Activated CD4-positive, alpha-beta T cell treated with anti-CD3 and anti-CD28 coated beads, Interleukin-10, Interleukin-2, amounts not matched to agents 100 ng/mL and 50 ng/mL, durations not matched to agents 16 hours and 8 hours (primary cell): ENCODE measurements around the gene CEP78.

Experiments used
- DNase-seq: peaks from one replicate; pipeline ENCODE4 v3.0.0-alpha.2; 2020

The CEP78 gene

DNA sequence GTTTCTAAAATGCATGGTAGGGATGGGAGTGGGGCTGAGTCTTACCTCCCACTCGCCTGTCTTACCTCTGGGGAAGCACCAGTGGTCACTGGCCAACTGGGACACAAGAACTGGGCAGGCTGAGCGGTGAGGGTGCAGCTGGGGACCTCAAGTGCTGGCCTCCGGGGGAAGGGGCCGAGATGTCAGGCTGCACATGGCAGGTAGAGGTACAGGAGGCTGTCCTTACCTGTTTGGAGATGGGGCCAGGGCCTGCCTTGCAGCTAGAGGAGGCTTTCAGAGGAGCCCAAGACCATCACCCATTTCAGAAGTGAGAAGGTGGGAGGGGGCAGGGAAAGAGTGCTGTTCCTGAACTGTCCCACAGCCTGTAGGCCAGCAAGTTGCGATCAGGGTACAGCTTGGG lies 75.2 kb downstream of the CEP78 start:
- DNase-seq = no peak

DNA sequence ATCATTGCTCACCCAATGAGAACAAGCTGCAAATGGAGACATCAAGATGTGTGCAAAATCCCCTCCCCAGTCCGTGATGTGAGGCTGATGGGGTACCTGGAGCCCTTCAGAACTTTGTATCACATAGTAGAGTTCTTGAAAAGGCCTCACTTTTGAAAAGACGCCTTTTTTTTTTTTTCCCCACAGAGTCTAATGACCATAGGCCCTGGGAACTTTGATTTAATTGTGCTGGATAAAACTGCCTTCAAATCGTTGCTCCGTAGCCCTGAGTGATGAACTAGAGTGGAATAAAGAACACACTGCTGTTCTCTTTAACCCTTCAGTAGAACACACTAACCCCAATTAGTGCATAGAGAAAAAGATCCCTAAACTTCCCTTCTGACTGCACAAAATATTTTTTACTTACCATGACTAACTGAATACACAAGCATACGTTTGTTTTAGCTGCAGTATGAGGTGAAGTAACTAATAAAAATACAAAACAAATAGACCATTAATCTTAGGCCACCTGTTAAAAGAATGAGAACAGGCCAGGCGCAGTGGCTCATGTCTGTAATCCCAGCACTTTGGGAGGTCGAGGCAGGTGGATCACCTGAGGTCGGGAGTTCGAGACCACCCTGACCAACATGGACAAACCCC lies 76.1 kb downstream of the CEP78 start:
- DNase-seq = no peak

DNA sequence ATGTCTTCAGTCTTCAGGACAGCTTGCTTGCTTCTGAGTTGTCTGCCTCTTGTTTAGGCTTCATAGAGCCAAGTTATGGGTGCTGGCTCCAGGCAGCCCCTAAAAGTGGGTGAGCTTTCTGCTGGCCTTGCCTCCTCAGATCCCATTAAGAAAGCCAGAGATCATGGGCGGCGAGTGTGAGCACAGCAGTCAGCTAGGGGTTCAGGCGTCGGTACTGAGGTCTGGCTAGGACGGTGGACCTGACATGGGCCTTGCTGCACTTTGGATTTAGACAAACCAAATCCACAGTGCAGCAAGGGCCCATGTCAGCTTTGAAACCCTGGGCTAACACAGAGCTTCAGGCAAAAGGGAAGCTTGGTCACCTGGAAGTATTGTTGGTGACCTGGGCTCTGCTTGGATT lies 78.7 kb downstream of the CEP78 start:
- DNase-seq = no peak

DNA sequence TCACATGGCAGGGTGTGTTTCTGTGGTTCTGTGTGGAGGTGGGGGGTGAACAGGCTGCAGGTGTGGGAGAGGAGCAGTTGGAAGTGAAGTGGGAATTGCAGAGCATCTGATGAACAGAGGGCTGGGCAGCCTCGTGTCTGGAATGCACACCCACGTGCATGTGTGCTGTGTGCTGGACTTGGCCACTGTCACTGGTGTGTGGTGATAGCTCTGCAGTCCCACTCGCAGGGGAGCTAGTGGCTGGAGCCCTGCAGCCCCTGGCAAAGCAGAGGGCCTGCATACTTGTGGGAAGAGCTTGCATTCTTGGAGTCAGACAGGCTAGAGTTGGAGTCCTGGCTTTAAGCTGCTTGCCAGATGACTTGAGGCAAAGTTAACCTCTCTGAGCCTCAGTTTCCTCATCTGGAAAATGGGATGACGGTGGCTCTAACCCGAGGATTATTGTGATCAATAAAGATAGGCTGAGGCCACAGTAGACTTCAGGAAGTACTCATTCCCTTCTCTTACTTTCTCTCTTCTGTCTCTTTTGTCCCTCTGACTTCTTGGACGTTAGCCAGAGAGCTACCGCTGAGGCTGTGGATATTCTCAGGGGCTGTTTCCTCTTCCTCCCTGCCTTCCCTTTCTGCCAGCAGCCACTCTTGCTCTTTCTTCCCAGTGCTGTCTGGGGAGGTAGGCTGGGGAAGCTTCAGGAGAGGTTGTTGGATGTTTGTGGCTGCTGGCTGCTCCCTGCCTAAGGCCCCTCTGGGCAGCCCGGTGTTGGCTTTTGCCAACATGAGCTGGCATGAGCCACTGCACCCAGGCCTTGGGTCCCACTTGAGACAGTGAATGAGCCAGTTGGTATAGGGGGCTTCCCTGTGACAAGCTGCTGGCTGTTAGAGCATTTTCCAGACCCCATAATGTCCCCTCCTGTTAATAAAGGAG lies 79.3 kb downstream of the CEP78 start:
- no peak for DNase-seq

DNA sequence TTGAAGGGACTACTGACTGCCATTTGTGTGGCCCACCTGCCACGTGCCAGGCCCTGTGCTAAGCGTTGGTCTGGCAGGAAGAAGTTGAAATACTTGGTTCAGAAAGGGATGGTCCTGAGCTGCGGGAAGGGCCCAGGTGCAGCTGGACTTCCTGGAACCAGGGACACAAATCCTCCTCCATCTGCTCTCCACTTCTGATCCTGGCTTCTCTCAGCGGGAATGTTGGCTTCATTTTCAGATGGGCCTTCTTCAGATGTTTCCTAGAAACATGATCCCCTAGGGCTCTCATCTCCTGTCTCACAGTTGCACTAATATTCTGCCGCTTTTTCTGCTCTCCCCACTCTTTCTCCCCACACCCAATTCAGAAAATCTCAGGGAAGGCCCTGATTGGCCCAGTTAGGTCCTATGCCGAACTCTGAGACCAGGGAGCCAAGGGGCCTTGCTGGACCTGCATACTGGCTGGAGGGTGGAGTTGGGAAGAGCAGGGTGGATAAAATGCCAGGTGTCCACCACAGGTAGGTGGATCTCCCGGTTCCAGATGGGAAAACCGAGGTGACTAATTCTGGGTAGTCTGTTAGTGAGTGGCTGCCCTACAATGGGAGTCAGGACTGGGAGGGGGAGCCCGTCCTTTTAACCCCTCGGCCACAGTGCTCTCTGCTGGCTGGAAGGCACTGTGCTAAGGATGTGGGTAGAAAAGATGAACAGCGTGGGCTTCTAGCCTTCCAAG lies 80.5 kb downstream of the CEP78 start:
- DNase-seq = no peak

DNA sequence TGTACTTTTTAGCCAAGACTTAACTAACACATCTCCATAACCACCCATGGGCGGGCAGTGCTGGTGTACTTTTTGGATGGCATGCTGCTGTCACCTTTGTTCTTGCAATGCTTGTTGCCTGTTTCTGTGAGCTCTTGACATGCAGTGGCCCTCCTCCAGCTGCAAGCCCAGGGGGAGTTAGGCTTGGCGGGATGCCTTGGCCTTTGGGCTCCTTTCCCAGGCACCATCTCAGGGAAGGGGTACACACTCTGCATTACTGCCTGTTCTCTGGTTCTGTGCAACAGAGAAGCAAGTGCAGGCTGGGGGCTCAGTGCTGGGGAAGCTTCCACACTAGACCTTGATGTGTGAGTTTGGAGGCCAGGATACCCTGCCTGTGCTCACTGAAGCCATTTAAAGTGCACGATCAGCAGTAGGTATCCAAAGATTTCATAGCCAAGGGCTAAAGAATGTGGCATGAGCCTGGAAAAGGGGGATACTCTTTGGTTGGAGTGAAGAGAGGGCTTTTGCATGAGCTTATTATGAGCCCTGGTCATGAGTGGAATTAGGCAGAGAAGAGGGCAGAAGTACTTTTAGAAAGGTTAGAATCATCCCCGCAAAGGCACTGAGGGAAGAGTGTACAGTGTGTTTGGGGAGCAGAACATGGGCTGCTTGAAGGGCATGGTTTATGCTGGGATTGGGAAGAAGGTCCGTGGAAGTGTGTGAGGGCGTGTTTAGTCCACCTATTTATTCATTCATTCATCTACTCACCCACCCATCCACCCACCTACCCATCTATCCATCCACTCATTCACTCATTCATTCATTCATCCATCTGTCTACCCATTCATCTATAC lies 83.5 kb downstream of the CEP78 start:
- DNase-seq = no peak

DNA sequence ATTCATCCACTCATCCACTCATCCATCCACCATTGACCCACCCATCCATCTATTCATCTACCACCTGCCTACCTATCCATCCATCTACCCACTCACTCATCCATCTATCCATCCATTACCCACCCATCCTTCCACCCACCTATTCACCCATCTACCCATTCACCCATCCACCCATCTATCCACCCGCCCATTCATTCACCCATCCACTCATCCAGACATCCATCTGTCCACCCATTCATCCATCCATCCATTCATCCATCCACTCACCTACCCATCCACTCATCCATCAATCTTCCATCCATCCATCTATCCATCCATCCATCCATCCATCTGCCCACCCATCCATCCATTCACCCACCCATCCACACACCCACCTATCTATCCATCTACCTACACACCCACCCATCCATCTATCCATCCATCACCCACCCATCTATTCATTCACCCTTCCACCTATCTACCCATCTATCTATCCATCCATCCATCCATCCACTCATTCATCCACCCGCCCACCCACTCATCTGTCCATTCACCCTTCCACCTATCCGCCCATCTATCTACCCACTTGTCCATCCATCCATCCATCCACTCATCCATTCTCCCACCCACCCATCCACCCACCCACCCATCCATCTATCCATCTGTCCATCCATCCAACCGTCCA lies 84.3 kb downstream of the CEP78 start:
- DNase-seq = no peak

DNA sequence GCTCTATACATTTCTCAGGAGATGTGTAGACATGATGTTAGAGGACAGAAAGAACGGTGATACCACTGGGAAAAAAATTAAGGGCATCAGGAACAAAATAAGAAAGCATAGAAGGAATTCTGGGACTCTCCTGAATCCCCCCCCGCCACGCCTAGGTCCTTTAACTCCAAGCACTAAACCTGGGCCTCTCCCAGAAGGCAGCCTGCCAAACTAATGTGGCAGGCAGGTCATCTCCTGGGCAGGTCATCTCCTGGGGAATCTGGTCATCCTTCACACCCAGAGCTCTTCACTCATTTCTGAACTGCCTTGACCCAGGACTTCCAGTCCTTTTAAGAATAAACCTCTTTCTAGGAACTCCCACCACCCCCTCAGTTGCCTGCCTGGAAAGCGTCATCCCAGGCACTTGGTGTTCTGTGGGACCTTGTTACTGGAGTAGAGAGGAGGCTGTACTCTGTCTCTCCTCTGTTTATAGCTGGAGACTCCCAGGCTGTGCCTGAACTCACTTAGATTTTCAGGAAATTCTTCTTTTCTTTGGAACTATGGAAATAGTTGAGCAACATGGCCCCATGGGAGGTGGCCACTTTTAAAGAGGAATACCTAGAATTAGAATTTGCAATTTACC lies 85.1 kb downstream of the CEP78 start:
- DNase-seq = no peak

DNA sequence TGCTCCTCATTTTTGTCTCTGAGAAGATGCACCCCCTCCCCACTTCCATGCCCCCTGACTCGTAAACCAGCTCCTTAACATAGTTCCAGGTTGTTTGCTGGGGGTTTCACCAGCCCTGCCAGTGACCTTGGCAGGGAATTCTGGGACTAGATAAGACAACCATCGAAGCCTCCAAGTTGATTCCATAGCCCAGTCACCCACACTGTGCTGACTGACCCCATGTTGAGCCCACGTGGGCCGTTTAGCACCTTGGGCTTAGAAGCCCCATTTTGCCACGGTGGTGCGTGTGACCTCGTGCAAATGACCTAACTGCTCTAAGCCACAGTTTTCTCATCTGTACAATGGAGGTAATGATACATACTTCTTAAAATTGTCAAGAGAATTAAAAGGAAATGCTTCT lies 85.6 kb downstream of the CEP78 start:
- DNase-seq = no peak

DNA sequence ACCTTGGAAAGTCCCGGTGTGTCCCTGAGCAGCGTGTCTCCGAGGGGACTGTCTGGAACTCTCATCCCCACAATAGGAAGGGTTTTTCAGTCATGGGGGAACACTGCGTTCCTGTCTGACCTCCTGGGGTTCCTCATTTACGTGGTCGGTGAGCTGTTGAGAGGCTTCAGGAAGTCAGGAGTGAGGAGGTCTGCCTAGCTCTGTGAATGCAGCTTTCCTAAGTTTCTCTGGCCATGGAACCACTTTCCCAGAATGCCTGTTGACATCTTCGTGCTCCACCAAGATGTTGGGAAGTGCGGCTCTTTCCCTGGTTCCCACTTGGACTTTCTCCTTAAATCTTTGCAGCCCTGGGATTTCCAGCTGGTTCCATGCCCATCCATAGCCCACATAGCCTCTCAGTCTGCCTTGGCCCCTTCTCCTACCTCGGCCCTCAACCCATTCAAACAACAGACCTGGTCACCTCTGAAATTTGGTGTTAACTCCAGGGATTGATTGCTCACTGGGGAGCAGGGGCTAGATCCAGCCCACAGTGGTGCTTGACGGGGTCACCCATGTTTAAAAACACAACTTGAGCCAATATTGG lies 88.3 kb downstream of the CEP78 start:
- DNase-seq = no peak

DNA sequence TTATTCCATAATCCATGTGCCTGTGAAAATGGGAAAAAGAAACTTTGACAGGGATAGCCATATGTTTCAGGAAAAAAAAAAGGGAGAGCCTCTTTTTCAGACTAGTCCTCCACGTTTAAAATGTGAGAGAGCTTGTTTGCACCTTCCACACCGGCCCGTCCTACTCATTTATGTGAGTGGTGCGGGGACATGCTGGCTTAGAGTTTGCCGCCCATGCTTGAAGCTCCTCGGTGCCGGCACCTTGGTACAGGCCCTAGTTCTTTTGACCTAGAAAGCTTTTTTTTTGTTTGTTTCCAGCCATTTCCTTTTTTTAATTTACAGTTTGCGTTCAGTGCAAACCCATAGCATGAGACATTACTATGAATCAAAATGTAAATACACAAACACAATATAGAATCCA lies 88.8 kb downstream of the CEP78 start:
- DNase-seq = no peak

DNA sequence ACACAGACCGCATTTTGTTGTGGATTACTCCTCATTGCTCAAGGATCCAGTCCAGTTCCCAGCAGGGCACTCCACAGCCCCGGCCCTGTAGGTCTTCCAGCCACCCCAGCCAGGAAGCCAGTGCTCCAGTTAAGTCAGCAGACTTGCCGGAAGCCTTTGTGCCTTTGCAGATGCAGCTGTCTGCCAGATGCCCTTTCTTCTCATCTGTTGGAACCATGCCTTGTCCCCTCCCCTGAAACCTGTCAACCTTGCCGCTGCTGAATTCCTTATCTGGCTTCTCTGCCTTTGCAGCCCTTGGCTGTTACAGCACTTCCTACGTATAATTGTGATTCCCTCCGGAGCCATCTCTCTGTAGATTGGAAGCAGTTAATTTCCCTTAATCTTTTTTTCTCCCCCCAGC lies 89.5 kb downstream of the CEP78 start:
- DNase-seq = no peak

DNA sequence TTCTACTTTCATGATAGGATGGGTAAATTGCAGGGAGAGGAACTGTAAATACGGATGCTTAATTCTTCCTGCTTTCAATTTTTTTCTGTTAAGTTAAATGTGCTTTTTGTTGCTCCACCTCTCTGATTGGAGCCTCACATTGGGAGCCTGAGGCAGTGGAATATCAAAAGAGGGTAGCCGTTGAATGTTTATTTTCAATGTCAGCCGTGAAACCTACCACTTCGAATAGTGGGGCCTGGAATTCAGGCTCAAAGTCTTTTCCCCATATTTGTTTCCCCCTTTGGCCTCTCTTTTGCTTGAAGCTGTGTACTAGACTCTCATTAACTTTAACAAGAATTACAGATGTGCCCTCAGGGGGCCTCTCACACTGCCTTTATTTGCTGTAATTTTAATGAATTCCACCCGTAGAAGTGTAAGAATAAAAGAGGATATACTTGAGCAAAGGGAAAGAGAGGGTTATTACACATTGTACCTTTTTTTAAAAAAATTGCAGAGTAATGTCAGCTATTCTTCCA lies 90.0 kb downstream of the CEP78 start:
- no peak for DNase-seq

DNA sequence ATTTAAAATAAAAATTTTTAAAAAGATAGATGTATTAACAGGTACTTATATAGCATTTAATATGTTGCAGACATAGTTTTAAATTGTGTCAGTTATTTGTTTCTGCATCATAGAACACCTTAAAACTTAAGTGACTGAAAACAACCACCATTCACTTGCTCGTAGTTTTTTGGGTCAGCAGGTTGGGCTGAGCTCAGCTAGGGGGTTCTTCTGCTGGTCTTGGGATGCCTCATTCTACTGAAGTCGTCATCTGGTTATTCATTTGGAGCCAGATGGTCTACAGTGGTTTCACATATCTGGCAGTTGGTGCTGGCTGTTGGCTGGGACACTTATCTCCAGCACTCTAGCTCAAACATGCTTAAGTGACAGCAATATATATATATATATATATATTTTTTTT lies 90.7 kb downstream of the CEP78 start:
- no peak for DNase-seq
